WTC11 (cell line): ENCODE results near the gene RMI1.

Experiments used
- ELF4 ChIP-seq: sonication (generic); formaldehyde crosslinking; IDR thresholded peaks from 2 replicates; pipeline ENCODE4 v1.8.1; 2022; ENCODE audit warnings: low read depth, mild to moderate bottlenecking, moderate library complexity, missing genetic modification reagents
- OVOL2 ChIP-seq: fragments of 250-450 bp; sonication (Bioruptor Pico); IDR thresholded peaks from 2 replicates; pipeline ENCODE4 v1.9.0; 2021; ENCODE audit warnings: mild to moderate bottlenecking, borderline replicate concordance
- TF ChIP-seq, protein P1 (sequence below): sonication (generic); formaldehyde crosslinking; IDR thresholded peaks from 2 replicates; pipeline ENCODE4 v1.8.1; 2023; ENCODE audit warnings: mild to moderate bottlenecking, missing genetic modification reagents, moderate library complexity
- TF ChIP-seq, protein P2 (sequence below): fragments of 200-600 bp; IDR thresholded peaks from 2 replicates; pipeline ENCODE4 v1.8.0; 2022; ENCODE audit warnings: antibody characterized with exemption
- TF ChIP-seq, protein P3 (sequence below): sonication (generic); formaldehyde crosslinking; IDR thresholded peaks from 2 replicates; pipeline ENCODE4 v1.8.1; 2022; ENCODE audit warnings: low read depth, mild to moderate bottlenecking, moderate library complexity, missing genetic modification reagents, borderline replicate concordance

DNA sequence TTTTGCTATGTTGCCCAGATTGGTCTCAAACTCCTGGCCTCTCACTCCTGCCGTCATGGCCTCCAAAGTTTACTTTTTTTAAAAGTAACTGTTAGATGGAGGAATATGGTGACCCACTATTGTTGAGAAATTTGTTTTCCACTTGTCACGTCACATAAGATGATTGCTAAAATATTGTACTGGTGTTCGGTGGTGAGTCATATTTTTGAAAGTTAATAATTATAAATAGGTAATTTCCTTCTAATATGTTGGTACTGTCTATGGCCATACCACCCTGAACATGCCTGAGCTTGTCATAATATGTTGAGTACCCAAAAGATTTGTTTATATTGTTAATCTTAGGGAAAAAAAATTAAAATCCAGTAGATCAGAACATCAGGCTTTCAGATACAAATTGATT lies 22.6 kb downstream of the RMI1 start:
- TF ChIP-seq, protein P1, sequence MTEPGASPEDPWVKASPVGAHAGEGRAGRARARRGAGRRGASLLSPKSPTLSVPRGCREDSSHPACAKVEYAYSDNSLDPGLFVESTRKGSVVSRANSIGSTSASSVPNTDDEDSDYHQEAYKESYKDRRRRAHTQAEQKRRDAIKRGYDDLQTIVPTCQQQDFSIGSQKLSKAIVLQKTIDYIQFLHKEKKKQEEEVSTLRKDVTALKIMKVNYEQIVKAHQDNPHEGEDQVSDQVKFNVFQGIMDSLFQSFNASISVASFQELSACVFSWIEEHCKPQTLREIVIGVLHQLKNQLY (CRISPR knock-in tag): no peak
- TF ChIP-seq, protein P2, sequence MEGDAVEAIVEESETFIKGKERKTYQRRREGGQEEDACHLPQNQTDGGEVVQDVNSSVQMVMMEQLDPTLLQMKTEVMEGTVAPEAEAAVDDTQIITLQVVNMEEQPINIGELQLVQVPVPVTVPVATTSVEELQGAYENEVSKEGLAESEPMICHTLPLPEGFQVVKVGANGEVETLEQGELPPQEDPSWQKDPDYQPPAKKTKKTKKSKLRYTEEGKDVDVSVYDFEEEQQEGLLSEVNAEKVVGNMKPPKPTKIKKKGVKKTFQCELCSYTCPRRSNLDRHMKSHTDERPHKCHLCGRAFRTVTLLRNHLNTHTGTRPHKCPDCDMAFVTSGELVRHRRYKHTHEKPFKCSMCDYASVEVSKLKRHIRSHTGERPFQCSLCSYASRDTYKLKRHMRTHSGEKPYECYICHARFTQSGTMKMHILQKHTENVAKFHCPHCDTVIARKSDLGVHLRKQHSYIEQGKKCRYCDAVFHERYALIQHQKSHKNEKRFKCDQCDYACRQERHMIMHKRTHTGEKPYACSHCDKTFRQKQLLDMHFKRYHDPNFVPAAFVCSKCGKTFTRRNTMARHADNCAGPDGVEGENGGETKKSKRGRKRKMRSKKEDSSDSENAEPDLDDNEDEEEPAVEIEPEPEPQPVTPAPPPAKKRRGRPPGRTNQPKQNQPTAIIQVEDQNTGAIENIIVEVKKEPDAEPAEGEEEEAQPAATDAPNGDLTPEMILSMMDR: no peak
- TF ChIP-seq, protein P3, sequence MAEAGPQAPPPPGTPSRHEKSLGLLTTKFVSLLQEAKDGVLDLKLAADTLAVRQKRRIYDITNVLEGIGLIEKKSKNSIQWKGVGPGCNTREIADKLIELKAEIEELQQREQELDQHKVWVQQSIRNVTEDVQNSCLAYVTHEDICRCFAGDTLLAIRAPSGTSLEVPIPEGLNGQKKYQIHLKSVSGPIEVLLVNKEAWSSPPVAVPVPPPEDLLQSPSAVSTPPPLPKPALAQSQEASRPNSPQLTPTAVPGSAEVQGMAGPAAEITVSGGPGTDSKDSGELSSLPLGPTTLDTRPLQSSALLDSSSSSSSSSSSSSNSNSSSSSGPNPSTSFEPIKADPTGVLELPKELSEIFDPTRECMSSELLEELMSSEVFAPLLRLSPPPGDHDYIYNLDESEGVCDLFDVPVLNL (CRISPR knock-in tag): no peak
- TF ChIP-seq OVOL2 (CRISPR knock-in tag): no peak
- TF ChIP-seq ELF4 (CRISPR knock-in tag): no peak
